Liver (tissue), 9 donors: ENCODE measurements around the gene EDAR. TPM values are rescaled to one million over a fixed set of nuclear protein-coding genes. Genes with fewer than 3 reads are reported as not detected.
A peak's percentile ranks its signal among the peaks of the same experiment; 100 is the strongest.

Source experiments
- DNase-seq: peaks from one replicate; pipeline ENCODE4 v3.0.0-alpha.2; 2017; ENCODE audit warnings: low spot score
- H3K27ac ChIP-seq, 2 donors: one replicate each; pipeline ENCODE4 v1.7.0; 2013; ENCODE audit warnings: inconsistent platforms in 2 of 2, low read length in 2 of 2, control low read depth in 1 of 2, low read depth in 1 of 2, mild to moderate bottlenecking in 1 of 2
- H3K27me3 ChIP-seq, 4 donors: one replicate each; pipeline versions ENCODE4 v1.6.1 to v1.7.0; 2013; ENCODE audit warnings: low read length in 3 of 4, inconsistent platforms in 1 of 4, mild to moderate bottlenecking in 1 of 4, moderate library complexity in 1 of 4; ENCODE audit not compliant: control insufficient read depth in 4 of 4, insufficient read depth in 4 of 4
- H3K36me3 ChIP-seq, 4 donors: one replicate each; pipeline versions ENCODE4 v1.6.1 to v1.7.0; 2013; ENCODE audit warnings: low read length in 3 of 4, mild to moderate bottlenecking in 3 of 4, low read depth in 1 of 4, moderate library complexity in 1 of 4; ENCODE audit not compliant: control insufficient read depth in 4 of 4, insufficient read depth in 3 of 4
- H3K4me1 ChIP-seq, 4 donors: one replicate each; pipeline versions ENCODE4 v1.6.1 to v1.7.0; 2013; ENCODE audit warnings: low read length in 3 of 4, mild to moderate bottlenecking in 3 of 4, moderate library complexity in 1 of 4; ENCODE audit not compliant: control insufficient read depth in 4 of 4, insufficient read depth in 4 of 4
- H3K4me3 ChIP-seq, 3 donors: one replicate each; pipeline versions ENCODE4 v1.6.1 to v1.7.0; 2013; ENCODE audit warnings: low read length in 3 of 3, control low read depth in 1 of 3, low read depth in 1 of 3, mild to moderate bottlenecking in 1 of 3
- H3K9ac ChIP-seq, 2 donors: one replicate each; pipeline ENCODE4 v1.7.0; 2013; ENCODE audit warnings: low read length in 2 of 2, mild to moderate bottlenecking in 2 of 2, moderate library complexity in 2 of 2, control low read depth in 1 of 2, low read depth in 1 of 2
- H3K9me3 ChIP-seq, 4 donors: one replicate each; pipeline versions ENCODE4 v1.6.1 to v1.7.0; 2013; ENCODE audit warnings: low read length in 3 of 4; ENCODE audit not compliant: control insufficient read depth in 4 of 4
- ATF3 ChIP-seq: IDR thresholded peaks from 2 replicates; pipeline ENCODE4 v1.6.1; 2016; ENCODE audit warnings: antibody characterized with exemption
- CTCF ChIP-seq: fragments of 150-350 bp; IDR thresholded peaks from 2 replicates; pipeline ENCODE4 v1.5.1; 2017; ENCODE audit warnings: improper control_type of control experiment, low read depth, low read length; ENCODE audit not compliant: missing input control
- HNF4A ChIP-seq, 2 donors: conservative IDR thresholded peaks; 2 replicates each; pipeline ENCODE4 v1.6.1; 2016; ENCODE audit warnings: antibody characterized with exemption in 2 of 2, mild to moderate bottlenecking in 2 of 2
- HNF4G ChIP-seq: IDR thresholded peaks from 2 replicates; pipeline ENCODE4 v1.6.1; 2016; ENCODE audit warnings: antibody characterized with exemption
- MAX ChIP-seq: IDR thresholded peaks from 2 replicates; pipeline ENCODE4 v1.6.1; 2016; ENCODE audit warnings: antibody characterized with exemption
- NR2F2 ChIP-seq: IDR thresholded peaks from 2 replicates; pipeline ENCODE4 v1.6.1; 2016; ENCODE audit warnings: antibody characterized with exemption
- RAD21 ChIP-seq, 2 donors: IDR thresholded peaks; 2 replicates each; pipeline ENCODE4 v1.6.1; 2016; ENCODE audit warnings: antibody characterized with exemption in 2 of 2, mild to moderate bottlenecking in 2 of 2
- REST ChIP-seq: IDR thresholded peaks from 2 replicates; pipeline ENCODE4 v1.6.1; 2016; ENCODE audit warnings: antibody characterized with exemption, mild to moderate bottlenecking
- RXRA ChIP-seq, 2 donors: IDR thresholded peaks; 2 replicates each; pipeline ENCODE4 v1.6.1; 2017 to 2018; ENCODE audit warnings: antibody characterized with exemption in 2 of 2, mild to moderate bottlenecking in 1 of 2
- SP1 ChIP-seq: IDR thresholded peaks from 2 replicates; pipeline ENCODE4 v1.6.1; 2018; ENCODE audit warnings: antibody characterized with exemption, mild to moderate bottlenecking
- WGBS: extraction: QIAGEN DNeasy Blood & Tissue Kit; methylation state at CpG from one replicate; pipeline ENCODE4 v1.1.7; 2013; 5-methylcytosine and 5-hydroxymethylcytosine counted together
- polyA plus RNA-seq, 2 donors: library from polyadenylated mRNA; stranded (reverse) in 1 of 2; unstranded in 1 of 2; fragments of 200-250 nt in 1 of 2; fragments of >200 nt in 1 of 2; fragmentation: Nextera tagmentation in 1 of 2; extraction: Ambion mirVana in 1 of 2; gene quantifications; one replicate each; pipeline versions ENCODE4 v1.2.1 to v1.2.3, GENCODE V29; 2013 to 2015
- total RNA-seq, 2 donors: library from RNA; depleted of rRNA; stranded (reverse); fragments of >200 nt; gene quantifications; one replicate each; pipeline ENCODE4 v1.2.3, GENCODE V29; 2014
- donor health status: healthy.
- donor health status: healthy.
- donor health status: healthy.
- donor health status: healthy.
- donor health status: healthy.

EDAR gene
- total and polyA plus RNA-seq, 4 donors: 0.09 to 0.50 (median 0.10) TPM

- peak; percentile 55 to 89 for TF ChIP-seq RXRA (IDR thresholded peaks at IDR 0.05)
These were observed 28.0 kb upstream of the EDAR start (continued) for GRCh38 chr2:109017017-109017416.

- WGBS: 94% methylated on average over 11 of the region's 11 CpGs
- Histone ChIP-seq H3K9ac (no peak overlapping the region), H3K27ac (no peak overlapping the region), H3K9me3 (no peaks in the 10 kb centered on the region), H3K4me3 (no peak overlapping the region), H3K27me3 (no peaks in the 10 kb centered on the region), H3K36me3 (no peaks in the 10 kb centered on the region), H3K4me1 (peaks cover 6 to 14% (median 10%) of the 10 kb centered on the region in 4 donors)
- no peak for TF ChIP-seq HNF4A (conservative IDR thresholded peaks at IDR 0.05)
- no peak for TF ChIP-seq MAX
- no peak for TF ChIP-seq ATF3
- TF ChIP-seq CTCF: no peak
- no peak for TF ChIP-seq REST
- no peak for TF ChIP-seq HNF4G
- TF ChIP-seq RAD21 (IDR thresholded peaks at IDR 0.05): no peak
- DNase-seq: no peak
These were observed 27.4 kb upstream of the EDAR start for GRCh38 chr2:109016376-109016775.

GRCh38 chr2:109014476-109014875 is 25.5 kb upstream of the EDAR start:
- Histone ChIP-seq H3K36me3 (no peaks in the 10 kb centered on the region), H3K4me1 (peaks cover 4 to 10% (median 8%) of the 10 kb centered on the region in 4 donors), H3K4me3 (no peak overlapping the region), H3K27me3 (no peaks in the 10 kb centered on the region), H3K9ac (no peak overlapping the region), H3K9me3 (no peaks in the 10 kb centered on the region), H3K27ac (no peak overlapping the region)
- TF ChIP-seq NR2F2 (no peak), HNF4A (conservative IDR thresholded peaks at IDR 0.05) (peak in 1 of 2 donors; percentile 7)
- 88% methylated on average over 8 of the region's 8 CpGs for WGBS
- no peak for DNase-seq

- WGBS: 85% methylated on average over 5 of the region's 5 CpGs
- no peak overlapping the region for H3K4me3 ChIP-seq
- H3K27me3 ChIP-seq: no peaks in the 10 kb centered on the region
- no peak overlapping the region for H3K27ac ChIP-seq
- no peak overlapping the region for H3K9ac ChIP-seq
- no peaks in the 10 kb centered on the region for H3K9me3 ChIP-seq
- TF ChIP-seq SP1 (no peak), ATF3 (no peak)
- H3K36me3 ChIP-seq: no peaks in the 10 kb centered on the region
- peaks cover 4 to 10% (median 8%) of the 10 kb centered on the region in 4 donors for H3K4me1 ChIP-seq
- DNase-seq: no peak
These were observed 24.0 kb upstream of the EDAR start for GRCh38 chr2:109013051-109013450.
